Hepatocyte (in vitro differentiated cells): Measurements from ENCODE around the gene OR9A4. TPM values are rescaled to one million over a fixed set of nuclear protein-coding genes. Genes with fewer than 3 reads are reported as not detected.

Experiments used
- DNase-seq: peaks from one replicate; pipeline ENCODE4 v3.0.0-alpha.2; 2016; ENCODE audit warnings: low spot score
- H2AFZ ChIP-seq: fragments of 200-600 bp; sonication (generic); 2 replicates; pipeline ENCODE4 v1.6.0; 2016; ENCODE audit warnings: antibody characterized with exemption, mild to moderate bottlenecking
- H3K27ac ChIP-seq: fragments of 200-600 bp; sonication (generic); 2 replicates; pipeline ENCODE4 v1.5.1; 2016; ENCODE audit warnings: mild to moderate bottlenecking
- H3K27me3 ChIP-seq: fragments of 200-600 bp; sonication (generic); 2 replicates; pipeline ENCODE4 v1.6.1; 2016
- H3K36me3 ChIP-seq: fragments of 200-600 bp; sonication (generic); replicated peaks from 2 replicates; pipeline ENCODE4 v1.5.1; 2016; ENCODE audit warnings: low read depth; ENCODE audit not compliant: insufficient read depth
- H3K4me1 ChIP-seq: fragments of 200-600 bp; sonication (generic); 2 replicates; pipeline ENCODE4 v1.5.1; 2016; ENCODE audit warnings: mild to moderate bottlenecking, moderate library complexity; ENCODE audit not compliant: insufficient read depth
- H3K4me2 ChIP-seq: fragments of 200-600 bp; sonication (generic); 2 replicates; pipeline ENCODE4 v1.6.0; 2016
- H3K4me3 ChIP-seq: fragments of 200-600 bp; sonication (generic); 2 replicates; pipeline ENCODE4 v1.5.1; 2016; ENCODE audit warnings: mild to moderate bottlenecking
- H3K79me2 ChIP-seq: fragments of 200-600 bp; sonication (generic); 2 replicates; pipeline ENCODE4 v1.6.0; 2017; ENCODE audit warnings: mild to moderate bottlenecking
- H3K9me2 ChIP-seq: fragments of 200-600 bp; sonication (generic); replicated peaks from 2 replicates; pipeline ENCODE4 v1.6.0; 2017; ENCODE audit warnings: mild to moderate bottlenecking; ENCODE audit not compliant: insufficient read depth
- H3K9me3 ChIP-seq: fragments of 200-600 bp; sonication (generic); 2 replicates; pipeline ENCODE4 v1.5.1; 2016; ENCODE audit warnings: low read depth, mild to moderate bottlenecking
- H4K20me1 ChIP-seq: fragments of 200-600 bp; sonication (generic); 2 replicates; pipeline ENCODE4 v1.6.0; 2016; ENCODE audit warnings: mild to moderate bottlenecking; ENCODE audit not compliant: insufficient read depth, poor library complexity, severe bottlenecking
- CTCF ChIP-seq: fragments of 200-600 bp; sonication (generic); IDR thresholded peaks from 2 replicates; pipeline ENCODE4 v1.5.1; 2016; ENCODE audit warnings: antibody characterized with exemption, mild to moderate bottlenecking; ENCODE audit not compliant: poor library complexity
- EZH2 ChIP-seq: fragments of 200-600 bp; sonication (generic); IDR thresholded peaks from 2 replicates; pipeline ENCODE4 v1.6.1; 2016; ENCODE audit warnings: antibody characterized with exemption, mild to moderate bottlenecking, borderline replicate concordance
- EZH2phosphoT487 ChIP-seq: fragments of 200-600 bp; sonication (generic); IDR thresholded peaks from one replicate; pipeline ENCODE4 v1.6.1; 2018; ENCODE audit warnings: antibody characterized with exemption, mild to moderate bottlenecking, low read depth, moderate library complexity; ENCODE audit not compliant: unreplicated experiment, severe bottlenecking
- WGBS: methylation state at CpG from one replicate; pipeline ENCODE4 v1.1.6; 2016; ENCODE audit warnings: low lambda C conversion rate; ENCODE audit errors: missing lambda C conversion rate; 5-methylcytosine and 5-hydroxymethylcytosine counted together
- polyA plus RNA-seq: library from polyadenylated mRNA; unstranded; fragments of >200 nt; fragmentation: Nextera tagmentation; extraction: Ambion mirVana; gene quantifications from 2 replicates; pipeline ENCODE4 v1.2.1, GENCODE V29; 2016
- total RNA-seq: library from RNA; depleted of rRNA; stranded (reverse); fragments of >200 nt; gene quantifications from 2 replicates; pipeline ENCODE4 v1.2.3, GENCODE V29; 2014

OR9A4 gene
- total and polyA plus RNA-seq, 2 experiments from 2014 or later: not detected

- Histone ChIP-seq H3K9me3 (no peaks in the 10 kb centered on the region), H2AFZ (no peak overlapping the region), H3K9me2 (no peaks in the 10 kb centered on the region), H3K27me3 (no peaks in the 10 kb centered on the region), H3K4me3 (no peak overlapping the region), H4K20me1 (no peaks in the 10 kb centered on the region), H3K27ac (no peak overlapping the region), H3K4me2 (no peak overlapping the region), H3K79me2 (no peaks in the 10 kb centered on the region), H3K4me1 (no peaks in the 10 kb centered on the region), H3K36me3 (no peaks in the 10 kb centered on the region)
- WGBS: 68% methylated on average over 4 of the region's 4 CpGs
- TF ChIP-seq CTCF (no peak), EZH2phosphoT487 (no peak), EZH2 (no peak)
- no peak for DNase-seq
These were observed 9.9 kb upstream of the OR9A4 start for GRCh38 chr7:141906285-141906684.

GRCh38 chr7:141911391-141911790 lies 4.8 kb upstream of the OR9A4 start:
- Histone ChIP-seq H3K27ac (no peak overlapping the region), H3K9me2 (no peaks in the 10 kb centered on the region), H3K4me1 (no peaks in the 10 kb centered on the region), H3K79me2 (no peaks in the 10 kb centered on the region), H2AFZ (no peak overlapping the region), H3K27me3 (no peaks in the 10 kb centered on the region), H3K4me2 (no peak overlapping the region), H3K36me3 (no peaks in the 10 kb centered on the region), H3K4me3 (no peak overlapping the region), H4K20me1 (no peaks in the 10 kb centered on the region), H3K9me3 (no peaks in the 10 kb centered on the region)
- TF ChIP-seq EZH2 (no peak), EZH2phosphoT487 (no peak), CTCF (no peak)
- DNase-seq: no peak

GRCh38 chr7:141915565-141915964 lies 634 bp upstream of the OR9A4 start:
- Histone ChIP-seq H3K4me1 (no peaks in the 10 kb centered on the region), H3K4me3 (no peak overlapping the region), H3K9me3 (no peaks in the 10 kb centered on the region), H2AFZ (no peak overlapping the region), H3K27ac (peak overlapping the region; percentile 1), H3K36me3 (no peaks in the 10 kb centered on the region), H3K9me2 (no peaks in the 10 kb centered on the region), H3K79me2 (no peaks in the 10 kb centered on the region), H4K20me1 (no peaks in the 10 kb centered on the region), H3K27me3 (no peaks in the 10 kb centered on the region), H3K4me2 (no peak overlapping the region)
- DNase-seq: peak; percentile 67
- no peak for TF ChIP-seq CTCF
- no peak for TF ChIP-seq EZH2phosphoT487
- no peak for TF ChIP-seq EZH2
- WGBS: 40% methylated on average over 2 of the region's 2 CpGs

GRCh38 chr7:141920281-141920680 lies 4.1 kb downstream of the OR9A4 start:
- Histone ChIP-seq H4K20me1 (no peaks in the 10 kb centered on the region), H3K79me2 (no peaks in the 10 kb centered on the region), H3K9me2 (no peaks in the 10 kb centered on the region), H3K27ac (no peak overlapping the region), H3K4me2 (no peak overlapping the region), H3K4me1 (no peaks in the 10 kb centered on the region), H3K27me3 (no peaks in the 10 kb centered on the region), H3K36me3 (no peaks in the 10 kb centered on the region), H2AFZ (no peak overlapping the region), H3K4me3 (no peak overlapping the region), H3K9me3 (no peaks in the 10 kb centered on the region)
- TF ChIP-seq CTCF (no peak), EZH2 (no peak), EZH2phosphoT487 (no peak)
- no peak for DNase-seq
- WGBS: 82% methylated on average over 1 of the region's 1 CpG
